ENCODE data around the gene DHX35. TPM values are rescaled to one million over a fixed set of nuclear protein-coding genes. Genes with fewer than 3 reads are reported as not detected.

Gene DHX35
- total RNA-seq, 2 donors from 2014 or later = 12.2 to 16.1 TPM

- WGBS, 2 experiments (ENCODE audit: insufficient coverage in 1 of 2, insufficient read length in 1 of 2) = 93 to 95% methylated on average over 2 of the region's 2 CpGs
- H3K9ac ChIP-seq (ENCODE audit: extremely low read depth, low read length, poor library complexity, severe bottlenecking) = no peak overlapping the region
Observed at GRCh38 chr20:39072653-39073052, 110.5 kb downstream of the DHX35 start.

GRCh38 chr20:39075731-39076130, 113.6 kb downstream of the DHX35 start:
- no peak overlapping the region for H3K27ac ChIP-seq (ENCODE audit: low read depth, low read length)
- TF ChIP-seq, protein P1, sequence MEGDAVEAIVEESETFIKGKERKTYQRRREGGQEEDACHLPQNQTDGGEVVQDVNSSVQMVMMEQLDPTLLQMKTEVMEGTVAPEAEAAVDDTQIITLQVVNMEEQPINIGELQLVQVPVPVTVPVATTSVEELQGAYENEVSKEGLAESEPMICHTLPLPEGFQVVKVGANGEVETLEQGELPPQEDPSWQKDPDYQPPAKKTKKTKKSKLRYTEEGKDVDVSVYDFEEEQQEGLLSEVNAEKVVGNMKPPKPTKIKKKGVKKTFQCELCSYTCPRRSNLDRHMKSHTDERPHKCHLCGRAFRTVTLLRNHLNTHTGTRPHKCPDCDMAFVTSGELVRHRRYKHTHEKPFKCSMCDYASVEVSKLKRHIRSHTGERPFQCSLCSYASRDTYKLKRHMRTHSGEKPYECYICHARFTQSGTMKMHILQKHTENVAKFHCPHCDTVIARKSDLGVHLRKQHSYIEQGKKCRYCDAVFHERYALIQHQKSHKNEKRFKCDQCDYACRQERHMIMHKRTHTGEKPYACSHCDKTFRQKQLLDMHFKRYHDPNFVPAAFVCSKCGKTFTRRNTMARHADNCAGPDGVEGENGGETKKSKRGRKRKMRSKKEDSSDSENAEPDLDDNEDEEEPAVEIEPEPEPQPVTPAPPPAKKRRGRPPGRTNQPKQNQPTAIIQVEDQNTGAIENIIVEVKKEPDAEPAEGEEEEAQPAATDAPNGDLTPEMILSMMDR (conservative IDR thresholded peaks at IDR 0.05) = no peak
- no peak overlapping the region for H3K4me3 Mint-ChIP-seq
- H3K27ac Mint-ChIP-seq = no peak overlapping the region
- 88 to 96% methylated on average over 1 to 2 of the region's 2 CpGs for WGBS, 2 experiments (ENCODE audit: insufficient coverage in 1 of 2, insufficient read length in 1 of 2)
- no peaks in the 10 kb centered on the region for H3K4me1 Mint-ChIP-seq
- no peak overlapping the region for H3K9ac ChIP-seq (ENCODE audit: extremely low read depth, low read length, poor library complexity, severe bottlenecking)
- no peaks in the 10 kb centered on the region for H3K9me3 ChIP-seq (ENCODE audit: control insufficient read depth, low read length)
- peaks cover 27% of the 10 kb centered on the region for H3K27me3 Mint-ChIP-seq (ENCODE audit: insufficient read depth)
- H3K27me3 ChIP-seq (ENCODE audit: control insufficient read depth, insufficient read depth, low read length, poor library complexity, severe bottlenecking) = peaks cover 12% of the 10 kb centered on the region
- no peak overlapping the region for H3K4me3 ChIP-seq (ENCODE audit: low read length)
- no peaks in the 10 kb centered on the region for H3K4me1 ChIP-seq (ENCODE audit: control insufficient read depth, insufficient read depth, low read length)
- no peaks in the 10 kb centered on the region for H3K36me3 Mint-ChIP-seq (ENCODE audit: low read depth)
- no peaks in the 10 kb centered on the region for H3K9me3 Mint-ChIP-seq
- H3K36me3 ChIP-seq (ENCODE audit: control insufficient read depth, insufficient read depth, low read length) = no peaks in the 10 kb centered on the region
- no peak for DNase-seq

More at GRCh38 chr20:39072653-39073052, 110.5 kb downstream of the DHX35 start:
- H3K9me3 ChIP-seq (ENCODE audit: control insufficient read depth, low read length) = peaks cover 8% of the 10 kb centered on the region
- H3K4me1 ChIP-seq (ENCODE audit: control insufficient read depth, insufficient read depth, low read length) = no peaks in the 10 kb centered on the region
- peaks cover 44% of the 10 kb centered on the region for H3K27me3 Mint-ChIP-seq (ENCODE audit: insufficient read depth)
- H3K36me3 ChIP-seq (ENCODE audit: control insufficient read depth, insufficient read depth, low read length) = no peaks in the 10 kb centered on the region
- H3K4me3 Mint-ChIP-seq = no peak overlapping the region
- H3K4me1 Mint-ChIP-seq = no peaks in the 10 kb centered on the region
- no peak for DNase-seq
- H3K36me3 Mint-ChIP-seq (ENCODE audit: low read depth) = no peaks in the 10 kb centered on the region
- H3K27ac Mint-ChIP-seq = no peak overlapping the region
- no peaks in the 10 kb centered on the region for H3K9me3 Mint-ChIP-seq
- TF ChIP-seq, protein P1 (conservative IDR thresholded peaks at IDR 0.05) = no peak
- H3K27ac ChIP-seq (ENCODE audit: low read depth, low read length) = no peak overlapping the region
- no peak overlapping the region for H3K4me3 ChIP-seq (ENCODE audit: low read length)
- peaks cover 38% of the 10 kb centered on the region for H3K27me3 ChIP-seq (ENCODE audit: control insufficient read depth, insufficient read depth, low read length, poor library complexity, severe bottlenecking)

DNA sequence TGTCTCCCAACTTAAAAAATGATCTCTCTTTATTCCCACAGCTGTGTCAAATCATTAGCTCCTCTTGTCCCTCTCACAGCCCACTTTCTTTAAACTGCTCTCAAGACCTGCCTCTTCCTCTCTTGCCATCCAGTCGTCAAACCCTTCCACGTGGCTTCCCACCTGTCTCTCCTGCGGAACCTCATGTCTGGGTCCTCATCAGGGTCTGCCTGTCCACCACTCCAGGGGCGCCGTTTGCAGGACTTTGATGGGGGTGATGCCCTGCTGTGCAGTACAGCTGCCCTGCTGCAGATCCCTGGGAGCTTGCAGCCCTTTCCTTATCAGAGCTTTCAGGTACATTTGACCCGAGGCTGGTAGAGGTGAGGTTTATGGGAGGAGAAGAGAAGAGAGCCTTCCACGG, 114.8 kb downstream of the DHX35 start:
- H3K4me1 ChIP-seq (ENCODE audit: control insufficient read depth, insufficient read depth, low read length) = no peaks in the 10 kb centered on the region
- H3K4me3 ChIP-seq (ENCODE audit: low read length) = no peak overlapping the region
- Mint-ChIP-seq H3K9me3 (no peaks in the 10 kb centered on the region), H3K27me3 (ENCODE audit: insufficient read depth) (peaks cover 30% of the 10 kb centered on the region), H3K4me1 (no peaks in the 10 kb centered on the region), H3K27ac (no peak overlapping the region), H3K4me3 (no peak overlapping the region), H3K36me3 (ENCODE audit: low read depth) (no peaks in the 10 kb centered on the region)
- 74 to 77% methylated on average over 3 to 7 of the region's 7 CpGs for WGBS, 2 experiments (ENCODE audit: insufficient coverage in 1 of 2, insufficient read length in 1 of 2)
- no peaks in the 10 kb centered on the region for H3K9me3 ChIP-seq (ENCODE audit: control insufficient read depth, low read length)
- DNase-seq = no peak
- TF ChIP-seq, protein P1 (conservative IDR thresholded peaks at IDR 0.05) = no peak
- no peak overlapping the region for H3K9ac ChIP-seq (ENCODE audit: extremely low read depth, low read length, poor library complexity, severe bottlenecking)
- H3K36me3 ChIP-seq (ENCODE audit: control insufficient read depth, insufficient read depth, low read length) = no peaks in the 10 kb centered on the region
- peaks cover 19% of the 10 kb centered on the region for H3K27me3 ChIP-seq (ENCODE audit: control insufficient read depth, insufficient read depth, low read length, poor library complexity, severe bottlenecking)
- H3K27ac ChIP-seq (ENCODE audit: low read depth, low read length) = no peak overlapping the region

Measured in endodermal cell (in vitro differentiated cells).